ENCODE data around the gene GRIN2A. TPM values are rescaled to one million over a fixed set of nuclear protein-coding genes. Genes with fewer than 3 reads are reported as not detected.

Gene GRIN2A
- total and polyA plus RNA-seq, 2 of the 8 experiments (the other 6 are each of a cell fraction or from before 2014, with no cell fraction given): 0.18 to 1.8 TPM

GRCh38 chr16:9793623-9794022 lies 388.6 kb downstream of the GRIN2A start:
- no peak overlapping the region for H3K4ac ChIP-seq (replicated peaks; ENCODE audit: insufficient read length, low read depth, low read length)
- no peak overlapping the region for H3K27ac ChIP-seq (ENCODE audit: low read depth, low read length)
- H3K27me3 ChIP-seq (replicated peaks in 1 of 4; ENCODE audit: control insufficient read depth in 3 of 4, extremely low read depth in 1 of 4, insufficient read depth in 3 of 4, low read length in 3 of 4): no peaks in the 10 kb centered on the region; a peak in 1 of 7 replicates
- TF ChIP-seq CEBPB (IDR thresholded peaks at IDR 0.05; ENCODE audit: low read depth, low read length): no peak
- no peak for TF ChIP-seq RBBP5 (IDR thresholded peaks at IDR 0.05; ENCODE audit: borderline replicate concordance, low read depth, low read length)
- no peak for TF ChIP-seq SIRT6 (IDR thresholded peaks at IDR 0.05; ENCODE audit: low read length)
- TF ChIP-seq ZNF274 (IDR thresholded peaks at IDR 0.05; ENCODE audit: borderline replicate concordance, extremely low read depth, low read length): no peak
- TF ChIP-seq TEAD4 (IDR thresholded peaks at IDR 0.05; ENCODE audit: low read depth, low read length): no peak
- no peak for TF ChIP-seq SAP30 (IDR thresholded peaks at IDR 0.05; ENCODE audit: insufficient read depth, insufficient replicate concordance, low read length)
- H3K23ac ChIP-seq (ENCODE audit: insufficient read length): no peak overlapping the region
- FAIRE-seq (no peak), DNase-seq (ENCODE audit: low read depth in 1 of 2, low spot score in 2 of 2) (no peak)
- ChIA-PET POLR2A (ENCODE audit: partially characterized antibody) (no interaction called here), CTCF (ENCODE audit: partially characterized antibody) (no interaction called here)
- H3K14ac ChIP-seq (ENCODE audit: insufficient read length): no peak overlapping the region
- no peak overlapping the region for H2AFZ ChIP-seq (ENCODE audit: low read length)
- no peak overlapping the region for H4K91ac ChIP-seq (replicated peaks; ENCODE audit: insufficient read length, low read length)
- no peak overlapping the region for H4K8ac ChIP-seq (ENCODE audit: extremely low read depth, insufficient read depth, low read length)
- no peak overlapping the region for H3K56ac ChIP-seq (replicated peaks; ENCODE audit: insufficient read length, low read depth, low read length)
- no peaks in the 10 kb centered on the region for H3K4me1 ChIP-seq (replicated peaks in 1 of 4; ENCODE audit: control insufficient read depth in 3 of 4, insufficient read depth in 4 of 4, low read length in 3 of 4)
- H4K5ac ChIP-seq (ENCODE audit: insufficient read length, low read depth, low read length): no peak overlapping the region
- H2AK5ac ChIP-seq (ENCODE audit: low read depth, low read length): no peak overlapping the region
- H3K9ac ChIP-seq (replicated peaks in 1 of 4; ENCODE audit: extremely low read depth in 1 of 4, low read depth in 3 of 4, low read length in 3 of 4): no peak overlapping the region
- H3K79me2 ChIP-seq (ENCODE audit: control insufficient read depth in 1 of 2, insufficient read depth in 2 of 2, low read length in 2 of 2): no peaks in the 10 kb centered on the region
- 87% methylated on average over 6 of the region's 6 CpGs; no CpG with 5 or more reads in 1 of the 2 experiments for WGBS, 2 experiments (ENCODE audit: extremely low coverage in 1 of 2, insufficient coverage in 1 of 2, insufficient read length in 1 of 2, insufficient replicate concordance in 2 of 2, low coverage in 1 of 2, low lambda C conversion rate in 2 of 2, missing lambda C conversion rate in 1 of 2)
- H2BK15ac ChIP-seq (ENCODE audit: low read length): no peak overlapping the region
- no peaks in the 10 kb centered on the region for H3K9me3 ChIP-seq (ENCODE audit: insufficient read depth in 2 of 2, low read depth in 1 of 2, low read length in 1 of 2)
- H2BK12ac ChIP-seq (ENCODE audit: low read depth, low read length): no peak overlapping the region
- H2BK20ac ChIP-seq (ENCODE audit: low read length): no peak overlapping the region
- peaks cover 0 to 2% of the 10 kb centered on the region in 2 experiments for H4K20me1 ChIP-seq (replicated peaks in 1 of 2; ENCODE audit: control insufficient read depth in 1 of 2, insufficient read depth in 2 of 2, low read length in 2 of 2)
- H2BK120ac ChIP-seq (replicated peaks; ENCODE audit: low read depth, low read length): no peak overlapping the region
- H3K4me3 ChIP-seq (ENCODE audit: extremely low read depth in 1 of 4, insufficient read depth in 2 of 4, low read depth in 3 of 4, low read length in 4 of 4): no peak overlapping the region
- H3K4me2 ChIP-seq (ENCODE audit: insufficient read depth in 1 of 2, low read depth in 2 of 2, low read length in 2 of 2): no peak overlapping the region
- H3K36me3 ChIP-seq (ENCODE audit: control insufficient read depth in 2 of 4, insufficient read depth in 4 of 4, low read length in 3 of 4): peaks cover 0 to 8% (median 0%) of the 10 kb centered on the region in 4 experiments; a peak in 4 of 8 replicates
- H3K79me1 ChIP-seq (ENCODE audit: low read depth, low read length): no peaks in the 10 kb centered on the region
- H3K23me2 ChIP-seq (ENCODE audit: low read depth, low read length): no peaks in the 10 kb centered on the region
- H3K18ac ChIP-seq (ENCODE audit: extremely low read depth, low read length): no peak overlapping the region
- H2BK5ac ChIP-seq (ENCODE audit: low read depth, low read length): no peak overlapping the region
